GM12864 (cell line): ENCODE data around the gene OR51G1.
"Not testable (repeated sequence)": the region's sequence is repeated elsewhere in the genome, so short reads cannot be mapped to it uniquely, and the experiment has no call there.

Experiments used
- DNase-seq: peaks from one replicate; pipeline ENCODE4 v3.0.0-alpha.2; 2011; ENCODE audit warnings: low read depth
- H3K4me3 ChIP-seq: 2 replicates; pipeline ENCODE4 v1.5.1; 2011; ENCODE audit warnings: mild to moderate bottlenecking, low read depth, low read length, control low read depth
- CTCF ChIP-seq: IDR thresholded peaks from 2 replicates; pipeline ENCODE4 v1.5.1; 2011; ENCODE audit warnings: low read depth, mild to moderate bottlenecking, moderate library complexity, low read length, control low read depth, inconsistent platforms; ENCODE audit errors: missing control alignments

OR51G1 gene

GRCh38 chr11:4924239-4924638 lies at the start of gene OR51G1:
Gene OR51G1 (minus strand): TSS chr11:4924339. CDS start chr11:4924339, 0 bp downstream.
- no peak for TF ChIP-seq CTCF
- H3K4me3 ChIP-seq = no peak within 1 kb of the TSS
- no peak for DNase-seq

- H3K4me3 ChIP-seq = no peak overlapping the region
- no peak for TF ChIP-seq CTCF
- DNase-seq = no peak
Measured at GRCh38 chr11:4962816-4963215, 38.7 kb upstream of the OR51G1 start.

GRCh38 chr11:4960877-4961276 lies 36.7 kb upstream of the OR51G1 start:
- no peak for TF ChIP-seq CTCF
- no peak for DNase-seq
- no peak overlapping the region for H3K4me3 ChIP-seq

GRCh38 chr11:4957396-4957795 lies 33.3 kb upstream of the OR51G1 start:
- no peak overlapping the region for H3K4me3 ChIP-seq
- no peak for TF ChIP-seq CTCF
- no peak for DNase-seq

- not testable (repeated sequence) for H3K4me3 ChIP-seq, DNase-seq
Measured at GRCh38 chr11:4955613-4956012, 31.5 kb upstream of the OR51G1 start, which contains the start of gene OR51A2. Gene OR51A2 (minus strand): TSS chr11:4955713. CDS start chr11:4955713, 0 bp downstream.

GRCh38 chr11:4947505-4947904 lies 23.4 kb upstream of the OR51G1 start, which contains the start of gene OR51A4:
Gene OR51A4 (minus strand): TSS chr11:4947605. CDS start chr11:4947100, 505 bp downstream.
- no peak for TF ChIP-seq CTCF
- H3K4me3 ChIP-seq = no peak within 1 kb of the TSS

GRCh38 chr11:4936745-4937144 lies 12.6 kb upstream of the OR51G1 start:
- TF ChIP-seq CTCF = no peak
- no peak for DNase-seq
- H3K4me3 ChIP-seq = no peak overlapping the region

More at GRCh38 chr11:4947505-4947904, 23.4 kb upstream of the OR51G1 start, which contains the start of gene OR51A4:
- no peak for DNase-seq
